T-helper 22 cell (primary cell): Measurements from ENCODE around the gene RIN2.
"Not testable (repeated sequence)": the region's sequence is repeated elsewhere in the genome, so short reads cannot be mapped to it uniquely, and the experiment has no call there.

Source experiments
- DNase-seq: peaks from one replicate; pipeline ENCODE4 v3.0.0-alpha.2; 2020; ENCODE audit warnings: low read depth

The RIN2 gene

GRCh38 chr20:19787366-19787765 is 29.3 kb downstream of the RIN2 start:
- DNase-seq, result no peak

- DNase-seq, result no peak
Measured at GRCh38 chr20:19789009-19789408, 31.0 kb downstream of the RIN2 start.

GRCh38 chr20:19789446-19789845 is 31.4 kb downstream of the RIN2 start:
- DNase-seq, result no peak

- DNase-seq, result no peak
Measured at GRCh38 chr20:19791887-19792286, 33.8 kb downstream of the RIN2 start.

- no peak for DNase-seq
Measured at GRCh38 chr20:19793716-19794115, 35.7 kb downstream of the RIN2 start.

GRCh38 chr20:19794941-19795340 is 36.9 kb downstream of the RIN2 start:
- DNase-seq, result no peak

GRCh38 chr20:19799325-19799724 is 41.3 kb downstream of the RIN2 start:
- DNase-seq, result no peak

- no peak for DNase-seq
Measured at GRCh38 chr20:19802099-19802491, 44.0 kb downstream of the RIN2 start.

- DNase-seq, result no peak
Measured at GRCh38 chr20:19802492-19803158, 44.6 kb downstream of the RIN2 start.

- DNase-seq, result not testable (repeated sequence)
Measured at GRCh38 chr20:19806276-19806675, 48.2 kb downstream of the RIN2 start.

- DNase-seq, result no peak
Measured at GRCh38 chr20:19806806-19807190, 48.7 kb downstream of the RIN2 start.

GRCh38 chr20:19807191-19807945 is 49.3 kb downstream of the RIN2 start:
- no peak for DNase-seq
